Esophagus (tissue), 2 donors: ENCODE data around the gene SAMD13. TPM values are rescaled to one million over a fixed set of nuclear protein-coding genes. Genes with fewer than 3 reads are reported as not detected.

Source experiments
- H3K27ac ChIP-seq, 2 donors: one replicate each; pipeline ENCODE4 v1.5.1; 2013; ENCODE audit warnings: low read depth in 2 of 2, mild to moderate bottlenecking in 2 of 2, inconsistent platforms in 1 of 2, low read length in 1 of 2, moderate library complexity in 1 of 2
- H3K27me3 ChIP-seq, 2 donors: one replicate each; pipeline ENCODE4 v1.6.1; 2013; ENCODE audit warnings: low read length in 2 of 2, control low read depth in 1 of 2, mild to moderate bottlenecking in 1 of 2; ENCODE audit not compliant: insufficient read depth in 2 of 2, control insufficient read depth in 1 of 2
- H3K36me3 ChIP-seq, 2 donors: one replicate each; pipeline ENCODE4 v1.6.1; 2013; ENCODE audit warnings: low read length in 1 of 2; ENCODE audit not compliant: control insufficient read depth in 2 of 2, insufficient read depth in 2 of 2
- H3K4me1 ChIP-seq, 2 donors: one replicate each; pipeline ENCODE4 v1.6.1; 2013; ENCODE audit warnings: low read length in 1 of 2; ENCODE audit not compliant: control insufficient read depth in 2 of 2, insufficient read depth in 2 of 2
- H3K4me3 ChIP-seq, 2 donors: one replicate each; pipeline ENCODE4 v1.5.1; 2013; ENCODE audit warnings: low read length in 2 of 2, mild to moderate bottlenecking in 2 of 2, low read depth in 1 of 2, moderate library complexity in 1 of 2
- H3K9me3 ChIP-seq, 2 donors: one replicate each; pipeline ENCODE4 v1.6.1; 2013; ENCODE audit warnings: mild to moderate bottlenecking in 2 of 2, low read depth in 1 of 2, low read length in 1 of 2, moderate library complexity in 1 of 2; ENCODE audit not compliant: control insufficient read depth in 2 of 2, insufficient read depth in 1 of 2
- WGBS, 2 donors: extraction: QIAGEN DNeasy Blood & Tissue Kit; methylation state at CpG; one replicate each; pipeline ENCODE4 v1.1.7; 2013; 5-methylcytosine and 5-hydroxymethylcytosine counted together
- polyA plus RNA-seq, 2 donors: library from polyadenylated mRNA; stranded (reverse); fragments of 200-250 nt; gene quantifications; one replicate each; pipeline ENCODE4 v1.2.3, GENCODE V29; 2013
- donor health status: healthy with polysubstance abuse.
- donor health status: Bipolar disorder and iron deficiency.

SAMD13 gene
- polyA plus RNA-seq, 2 donors, result 0.45 to 0.59 TPM

- no peaks in the 10 kb centered on the region for H3K27me3 ChIP-seq
- 80 to 81% methylated on average over 5 of the region's 5 CpGs for WGBS, 2 donors
- no peak overlapping the region for H3K27ac ChIP-seq
- H3K4me3 ChIP-seq, result no peak overlapping the region
- H3K36me3 ChIP-seq, result no peaks in the 10 kb centered on the region
- peaks cover 0 to 2% of the 10 kb centered on the region in 2 donors for H3K4me1 ChIP-seq
- H3K9me3 ChIP-seq, result no peaks in the 10 kb centered on the region
These were observed 62.1 kb downstream of the SAMD13 start for GRCh38 chr1:84363622-84364021.

DNA sequence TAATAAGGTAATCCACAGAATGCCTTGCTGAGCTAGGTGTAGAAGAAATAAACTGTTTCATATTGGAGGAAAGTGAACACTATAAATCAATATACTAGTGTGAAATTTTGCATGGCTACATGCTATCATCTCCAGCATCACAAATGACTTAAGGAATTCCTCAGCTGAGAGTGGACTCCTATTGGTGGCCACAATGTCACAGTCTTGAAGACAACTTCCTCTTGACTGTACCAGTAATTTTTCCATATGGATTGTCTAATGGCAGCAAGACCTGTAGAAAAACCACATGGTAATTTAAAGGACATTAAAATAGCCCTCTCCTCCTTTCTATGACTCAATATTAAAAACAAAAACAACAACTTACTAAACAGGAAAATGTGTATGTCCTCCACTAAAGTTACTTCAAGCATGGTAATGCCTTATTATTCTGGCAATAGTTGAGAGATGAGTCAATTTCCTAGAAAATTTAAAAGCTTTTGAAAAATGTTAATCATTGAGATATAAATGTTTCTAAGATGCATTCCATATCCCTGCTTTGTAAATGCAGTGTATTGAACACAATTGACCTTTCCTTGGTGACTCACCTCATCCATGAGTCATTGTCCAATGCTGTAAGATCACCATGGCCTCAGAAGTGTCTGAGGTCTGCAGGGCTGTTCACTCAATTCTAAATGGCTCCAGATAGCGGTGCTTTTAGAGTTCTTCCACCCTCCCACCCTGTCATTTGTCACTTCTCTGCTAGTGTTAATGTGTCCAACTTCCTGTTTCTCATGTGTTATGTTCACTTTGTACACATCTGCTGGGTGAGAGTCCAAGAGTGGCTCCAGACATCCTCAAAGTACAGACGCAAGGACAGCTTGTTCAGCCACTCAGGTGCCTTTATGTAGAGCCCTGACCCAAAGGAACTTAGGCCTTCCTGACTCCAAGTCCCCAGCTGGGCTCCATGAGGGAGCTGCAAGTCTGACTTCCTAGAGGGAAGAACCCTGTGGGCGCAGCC, 64.0 kb downstream of the SAMD13 start:
- Histone ChIP-seq H3K9me3 (no peaks in the 10 kb centered on the region), H3K27ac (no peak overlapping the region), H3K27me3 (no peaks in the 10 kb centered on the region), H3K4me3 (no peak overlapping the region), H3K4me1 (peaks cover 0 to 2% of the 10 kb centered on the region in 2 donors), H3K36me3 (no peaks in the 10 kb centered on the region)
- 48 to 54% methylated on average over 3 of the region's 3 CpGs for WGBS, 2 donors

DNA sequence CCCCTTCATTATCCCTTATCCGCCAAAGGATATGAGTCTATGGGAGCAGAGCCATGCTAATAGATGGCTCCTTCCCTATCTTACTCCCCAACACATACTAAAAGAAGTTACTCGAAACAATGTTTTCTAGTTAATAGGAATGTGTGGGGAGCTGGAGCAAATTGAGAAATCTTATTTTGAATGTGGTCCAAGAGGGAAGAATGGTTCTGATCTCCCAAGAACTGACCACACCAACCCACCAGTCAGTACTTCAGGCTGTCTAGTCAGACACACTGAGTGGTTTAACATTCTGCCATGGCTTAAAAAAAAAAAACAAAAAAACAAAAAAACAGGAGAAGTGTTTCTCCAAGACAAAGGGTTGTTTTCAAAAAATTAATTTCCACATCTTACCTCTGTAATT, 65.3 kb downstream of the SAMD13 start:
- no peaks in the 10 kb centered on the region for H3K36me3 ChIP-seq
- H3K27me3 ChIP-seq, result no peaks in the 10 kb centered on the region
- peaks cover 0 to 2% of the 10 kb centered on the region in 2 donors for H3K4me1 ChIP-seq
- no peak overlapping the region for H3K27ac ChIP-seq
- 87 to 90% methylated on average over 2 of the region's 2 CpGs for WGBS, 2 donors
- H3K4me3 ChIP-seq, result no peak overlapping the region
- H3K9me3 ChIP-seq, result no peaks in the 10 kb centered on the region

DNA sequence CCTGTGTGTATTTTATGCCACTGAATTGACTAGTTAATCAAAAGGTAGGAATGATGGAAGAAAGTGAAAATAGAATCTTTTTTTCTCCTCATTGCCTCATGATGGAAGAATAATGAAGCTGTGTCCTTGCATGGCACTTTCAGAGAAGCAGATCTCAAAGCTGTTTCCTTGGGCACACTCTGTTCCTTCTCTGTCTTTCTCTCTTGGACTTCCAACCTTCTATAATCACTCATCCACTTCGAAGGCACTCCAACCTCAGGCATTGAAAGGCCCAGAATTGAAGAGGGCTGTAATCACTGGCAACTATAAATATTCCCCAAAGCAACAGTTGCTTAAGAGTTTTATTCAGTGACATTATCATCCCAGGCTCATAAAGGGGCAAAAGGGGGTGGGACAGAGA, 65.7 kb downstream of the SAMD13 start:
- H3K4me1 ChIP-seq, result peaks cover 0 to 2% of the 10 kb centered on the region in 2 donors
- H3K36me3 ChIP-seq, result no peaks in the 10 kb centered on the region
- H3K4me3 ChIP-seq, result no peak overlapping the region
- no peaks in the 10 kb centered on the region for H3K9me3 ChIP-seq
- no peaks in the 10 kb centered on the region for H3K27me3 ChIP-seq
- H3K27ac ChIP-seq, result no peak overlapping the region
- 78 to 81% methylated on average over 1 of the region's 1 CpG for WGBS, 2 donors

DNA sequence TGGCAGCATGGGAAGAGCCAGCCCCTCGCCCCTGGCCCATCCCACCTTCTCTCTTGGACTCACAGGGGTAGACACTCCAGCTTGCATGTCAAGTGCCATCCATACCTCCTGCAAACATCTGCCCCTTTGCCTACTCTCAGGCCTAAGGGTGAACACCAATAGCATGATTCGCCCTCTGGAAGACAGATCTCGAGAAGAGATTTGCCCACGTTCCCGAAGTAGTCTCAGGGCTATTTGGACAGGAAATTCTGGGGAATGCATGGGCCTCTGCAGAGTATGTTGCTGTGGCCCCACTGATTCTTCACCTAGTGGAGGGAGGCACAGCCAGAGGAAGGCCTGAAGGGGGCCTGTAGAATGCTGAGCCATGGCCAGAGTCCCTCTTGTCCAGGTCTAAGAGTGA, 66.9 kb downstream of the SAMD13 start:
- Histone ChIP-seq H3K27me3 (no peaks in the 10 kb centered on the region), H3K9me3 (no peaks in the 10 kb centered on the region), H3K36me3 (no peaks in the 10 kb centered on the region), H3K4me3 (no peak overlapping the region), H3K27ac (no peak overlapping the region), H3K4me1 (peaks cover 0 to 2% of the 10 kb centered on the region in 2 donors)
- WGBS, 2 donors, result 95 to 99% methylated on average over 5 of the region's 5 CpGs

- Histone ChIP-seq H3K36me3 (no peaks in the 10 kb centered on the region), H3K9me3 (no peaks in the 10 kb centered on the region), H3K4me3 (no peak overlapping the region), H3K4me1 (peaks cover 0 to 2% of the 10 kb centered on the region in 2 donors), H3K27me3 (no peaks in the 10 kb centered on the region), H3K27ac (no peak overlapping the region)
- 88 to 92% methylated on average over 1 of the region's 1 CpG for WGBS, 2 donors
These were observed 68.8 kb downstream of the SAMD13 start for GRCh38 chr1:84370266-84370665.

- no peaks in the 10 kb centered on the region for H3K36me3 ChIP-seq
- no peak overlapping the region for H3K4me3 ChIP-seq
- peaks cover 0 to 2% of the 10 kb centered on the region in 2 donors for H3K4me1 ChIP-seq
- WGBS, 2 donors, result 87 to 92% methylated on average over 4 of the region's 4 CpGs
- H3K27ac ChIP-seq, result no peak overlapping the region
- no peaks in the 10 kb centered on the region for H3K27me3 ChIP-seq
- H3K9me3 ChIP-seq, result no peaks in the 10 kb centered on the region
These were observed 69.4 kb downstream of the SAMD13 start for GRCh38 chr1:84370831-84371394.

GRCh38 chr1:84373436-84374141, 72.1 kb downstream of the SAMD13 start:
- 41 to 42% methylated on average over 2 of the region's 2 CpGs for WGBS, 2 donors
- Histone ChIP-seq H3K27ac (no peak overlapping the region), H3K27me3 (no peaks in the 10 kb centered on the region), H3K4me3 (no peak overlapping the region), H3K4me1 (no peaks in the 10 kb centered on the region), H3K36me3 (no peaks in the 10 kb centered on the region), H3K9me3 (no peaks in the 10 kb centered on the region)

DNA sequence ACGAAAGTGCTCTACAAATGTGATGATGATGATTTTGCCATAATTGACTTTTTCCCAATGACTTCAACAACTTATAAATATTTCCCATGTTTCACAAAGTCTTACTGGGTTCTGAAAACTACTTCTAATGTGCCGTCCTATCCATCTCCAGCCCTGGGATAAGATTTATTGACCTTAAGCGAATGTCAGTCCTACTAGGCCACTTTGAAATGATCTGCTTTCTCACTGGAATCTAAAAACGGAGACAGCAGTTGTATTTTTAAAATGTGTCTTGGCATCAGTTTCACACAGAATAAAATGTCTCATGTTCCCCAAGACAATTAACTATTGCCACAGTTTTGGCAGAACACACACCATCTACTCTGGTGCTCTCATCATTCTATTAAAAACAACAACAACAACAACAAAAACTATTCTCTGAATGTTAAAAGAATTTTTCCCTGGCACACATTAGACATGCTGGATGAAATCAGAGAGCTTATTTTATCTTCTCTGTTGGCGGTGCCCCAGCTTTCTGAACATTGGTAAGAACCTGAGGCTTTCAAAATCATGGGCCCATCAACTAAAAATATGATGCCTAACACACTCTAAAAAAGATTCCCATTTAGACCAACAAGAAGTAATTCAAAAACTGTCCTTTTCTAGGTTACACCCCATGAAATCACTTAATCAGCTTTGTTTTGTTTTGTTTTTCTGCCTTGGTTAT, 73.6 kb downstream of the SAMD13 start:
- no peak overlapping the region for H3K27ac ChIP-seq
- no peaks in the 10 kb centered on the region for H3K9me3 ChIP-seq
- no peak overlapping the region for H3K4me3 ChIP-seq
- H3K36me3 ChIP-seq, result no peaks in the 10 kb centered on the region
- H3K4me1 ChIP-seq, result no peaks in the 10 kb centered on the region
- no peaks in the 10 kb centered on the region for H3K27me3 ChIP-seq
- WGBS, 2 donors, result 74 to 83% methylated on average over 5 of the region's 5 CpGs
